HG03135 (cell line): Measurements from ENCODE around the gene ARHGAP4.

Experiments
- ATAC-seq: cut with Tn5 transposase; IDR thresholded peaks from one replicate; pipeline ENCODE4 v1.9.1; 2021; ENCODE audit warnings: mild to moderate bottlenecking, moderate library complexity; ENCODE audit not compliant: unreplicated experiment

ARHGAP4 gene

DNA sequence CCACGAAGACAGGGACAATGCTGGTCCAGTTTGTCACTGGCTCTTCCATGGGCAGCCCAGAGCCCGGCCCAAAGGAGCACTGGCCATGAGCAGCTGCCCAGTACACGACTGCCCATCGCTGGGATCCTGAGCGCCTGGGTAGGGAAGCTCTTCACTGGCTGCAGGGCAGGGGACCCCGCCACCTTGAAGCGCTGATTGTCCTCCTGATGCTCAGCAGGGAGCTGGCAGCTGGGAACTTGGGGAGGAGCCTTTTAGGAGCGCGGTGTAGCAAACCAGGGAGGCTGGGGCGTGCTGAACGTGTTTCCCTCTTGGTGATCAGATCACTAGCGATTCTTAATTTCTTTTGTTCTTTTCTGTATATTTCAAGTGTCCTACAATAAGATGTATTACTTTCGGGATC, 41.9 kb downstream of the ARHGAP4 start:
- no peak for ATAC-seq

DNA sequence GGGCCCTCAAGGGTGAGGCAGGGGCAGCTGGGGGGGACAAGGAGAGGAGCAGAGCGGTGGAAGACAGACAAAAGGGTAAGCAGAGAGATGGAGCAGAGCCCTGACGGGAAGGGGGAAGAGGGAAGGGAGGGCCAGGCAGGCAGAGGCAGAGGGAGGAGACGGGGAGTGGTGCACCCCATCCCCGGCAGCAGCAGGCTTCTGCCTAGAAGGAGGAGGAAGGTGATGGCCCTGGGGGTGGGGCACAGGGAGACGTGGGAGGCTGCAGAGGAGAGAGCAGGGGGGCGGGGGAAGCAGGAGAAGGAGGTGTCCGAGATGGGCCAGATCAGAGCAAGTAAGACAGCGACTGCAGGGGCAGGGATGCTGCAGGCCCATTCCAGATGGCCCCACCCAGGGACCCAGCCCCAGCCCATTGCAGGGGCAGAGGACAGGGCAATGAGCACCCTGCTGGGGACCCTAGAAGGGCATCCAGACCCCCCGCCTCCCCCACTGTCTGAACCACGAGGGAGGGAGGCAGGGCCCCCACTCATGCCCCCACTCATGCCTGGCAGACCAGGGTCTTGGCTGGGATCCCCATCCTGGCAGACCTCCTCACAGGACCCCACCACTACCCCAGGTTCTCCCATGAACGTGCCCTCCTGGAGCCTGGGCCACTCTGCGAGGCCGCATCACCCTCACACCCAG, 42.8 kb downstream of the ARHGAP4 start:
- ATAC-seq, result no peak

DNA sequence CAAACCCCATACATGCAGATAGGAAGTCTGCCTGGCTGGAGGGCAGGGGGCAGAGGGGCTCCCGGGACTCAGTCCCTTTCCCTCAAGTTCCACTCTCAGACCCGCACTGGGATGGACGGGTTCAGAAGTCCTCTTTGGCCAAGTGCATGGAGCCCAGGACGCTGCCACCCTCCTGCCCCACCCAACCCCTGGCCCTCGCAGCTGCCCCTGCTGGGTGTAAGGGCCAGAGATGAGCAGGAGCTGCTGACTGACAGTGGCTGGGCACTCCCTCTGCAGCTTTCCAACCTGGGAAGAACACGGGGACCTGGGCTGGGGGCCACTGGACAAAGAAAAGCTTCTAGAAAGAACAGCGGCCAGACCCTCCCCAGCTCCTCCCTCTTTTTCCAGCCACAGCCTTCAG, 43.5 kb downstream of the ARHGAP4 start:
- ATAC-seq, result no peak

DNA sequence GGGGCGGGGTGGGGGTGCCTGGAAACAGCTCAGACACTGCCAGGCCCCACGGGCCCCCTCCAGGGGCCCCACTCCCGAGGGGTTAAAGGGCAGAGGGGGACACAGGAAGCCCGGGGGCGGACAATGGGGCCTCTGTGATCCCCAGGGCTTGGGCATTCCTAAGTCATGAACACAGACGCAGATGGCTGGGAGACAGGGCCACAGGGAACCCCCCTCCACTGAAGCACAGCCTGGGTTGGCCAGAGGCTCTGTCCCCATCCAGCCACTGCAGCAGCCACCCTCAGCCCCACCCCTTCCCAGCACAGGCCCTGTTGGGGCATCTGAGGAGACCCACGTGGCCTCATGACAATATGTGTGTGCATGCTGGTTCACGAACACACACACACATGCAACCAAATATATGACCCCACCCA, 44.0 kb downstream of the ARHGAP4 start:
- ATAC-seq, result no peak

DNA sequence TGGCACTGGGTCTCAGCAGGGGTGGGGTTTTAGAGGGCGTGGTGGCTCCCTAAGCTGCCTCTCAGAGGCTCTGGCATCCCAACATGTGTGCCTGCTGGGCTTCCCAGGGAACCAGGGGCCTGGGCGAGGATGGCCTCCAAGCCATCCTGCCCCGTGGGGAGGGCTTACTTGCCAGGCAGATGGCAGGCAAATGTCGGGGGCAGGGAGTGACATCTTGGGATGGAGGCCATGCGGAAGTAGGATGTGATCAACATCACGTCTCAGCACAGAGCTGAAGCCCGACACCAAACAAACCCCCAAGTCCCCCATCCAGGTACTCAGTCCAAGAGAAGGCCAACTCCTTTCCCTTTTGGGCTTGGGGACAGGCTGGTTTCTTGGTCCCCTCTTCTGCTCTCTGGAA, 44.8 kb downstream of the ARHGAP4 start:
- ATAC-seq, result no peak

DNA sequence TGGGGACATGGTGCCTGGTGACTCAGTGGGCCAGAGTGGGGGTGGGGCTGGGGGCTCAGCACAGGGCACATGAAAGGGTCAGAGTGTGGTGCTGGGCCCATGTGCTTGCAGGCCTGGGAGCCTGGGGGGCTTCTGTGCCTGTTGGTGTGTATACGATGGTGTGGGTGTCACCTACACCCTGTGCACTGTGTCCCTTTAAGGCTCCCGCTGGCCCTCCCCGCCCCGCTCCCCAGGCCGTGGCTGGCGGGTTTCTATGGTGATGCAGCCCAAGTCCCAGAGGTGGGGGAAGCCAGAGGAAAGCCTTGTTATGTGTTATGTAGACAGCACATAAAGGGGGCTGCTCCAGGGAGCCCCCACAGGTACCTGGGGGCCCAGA, 45.6 kb downstream of the ARHGAP4 start:
- ATAC-seq, result no peak

DNA sequence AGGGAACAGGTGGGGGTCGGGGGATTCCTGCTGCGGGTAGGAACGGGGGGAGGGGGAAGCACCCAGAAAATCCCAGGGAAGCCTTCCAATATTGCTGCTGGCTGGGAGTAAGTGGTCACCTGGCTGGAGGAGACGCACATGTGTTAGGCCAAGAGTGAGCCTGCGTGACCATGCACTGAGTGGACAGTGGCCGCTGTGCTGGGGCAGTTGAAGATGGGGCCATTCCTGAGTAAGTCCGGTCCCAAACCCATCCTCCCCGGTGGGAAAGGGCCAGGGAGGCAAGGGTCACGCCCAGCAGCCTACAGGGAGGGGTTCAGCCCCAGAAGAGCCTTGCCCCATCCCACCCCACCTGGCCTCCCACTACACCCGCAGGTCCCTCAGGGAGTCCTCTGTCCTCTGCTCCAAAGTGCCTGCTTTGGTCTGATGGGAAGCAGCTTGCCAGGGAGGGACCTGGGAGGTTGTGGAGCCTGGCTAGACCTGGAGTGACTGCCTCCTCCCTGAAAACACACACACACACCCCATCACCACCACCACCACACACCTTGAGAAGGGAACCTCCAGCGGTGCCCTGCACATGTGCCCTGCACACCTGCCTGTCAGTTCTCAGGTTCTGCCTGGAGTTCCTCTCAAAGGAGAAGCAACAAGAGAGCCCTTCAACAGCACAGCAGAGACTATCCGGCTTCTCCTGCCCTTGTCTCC, 46.2 kb downstream of the ARHGAP4 start:
- ATAC-seq, result no peak

DNA sequence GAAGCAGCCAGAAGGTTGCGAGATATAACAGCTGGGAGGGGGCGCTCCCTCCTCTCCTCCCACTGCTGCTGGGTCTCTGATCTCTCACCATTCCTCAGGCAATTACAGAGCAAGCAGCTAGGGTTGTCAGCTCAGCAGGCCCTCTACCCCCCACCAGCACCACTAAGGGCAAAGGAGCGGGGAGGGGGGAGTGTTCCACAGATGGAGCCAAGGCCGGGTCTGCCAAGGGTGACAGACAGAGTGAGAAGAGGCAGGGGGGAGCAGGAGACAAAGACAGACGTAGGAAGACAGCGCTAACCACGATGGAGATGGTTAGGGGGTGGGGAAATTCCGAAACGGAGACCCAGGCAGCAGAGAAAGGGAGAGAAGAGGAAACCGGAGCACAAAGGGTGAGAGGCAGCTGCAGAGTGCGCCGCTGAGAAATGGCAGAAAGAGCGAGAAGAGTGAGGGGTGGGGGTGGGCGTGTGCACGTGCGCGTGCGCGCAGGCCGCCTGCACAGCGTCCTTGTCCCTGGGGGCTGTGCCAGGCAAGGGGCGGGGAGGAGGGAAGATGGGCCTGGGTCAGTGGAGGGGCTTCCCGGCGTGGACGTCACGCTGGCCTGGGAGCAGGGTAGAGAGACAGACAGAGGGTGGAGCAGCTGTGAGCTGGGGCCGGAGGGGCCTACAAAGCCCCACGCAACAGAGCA, 47.0 kb downstream of the ARHGAP4 start:
- no peak for ATAC-seq

DNA sequence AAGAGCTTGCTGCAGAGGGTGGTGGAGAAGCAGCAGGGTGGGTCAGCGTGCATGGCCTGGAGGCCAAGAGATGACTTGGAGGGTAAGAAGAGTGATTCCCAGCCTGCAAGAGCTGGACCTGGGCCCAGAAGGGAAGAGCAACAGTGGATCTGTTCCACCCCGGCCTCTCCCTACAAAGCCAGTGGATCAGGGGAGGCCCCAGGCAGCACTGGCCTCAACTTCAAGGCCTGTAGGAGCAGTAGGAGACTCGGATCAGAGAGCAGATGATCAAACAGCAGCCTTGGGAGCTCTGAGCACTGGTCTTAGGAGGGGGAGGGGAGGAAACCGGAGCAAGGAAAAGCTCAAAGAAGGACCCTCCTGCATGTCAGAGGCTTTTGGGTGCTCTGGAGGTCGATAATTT, 47.7 kb downstream of the ARHGAP4 start:
- ATAC-seq, result no peak

DNA sequence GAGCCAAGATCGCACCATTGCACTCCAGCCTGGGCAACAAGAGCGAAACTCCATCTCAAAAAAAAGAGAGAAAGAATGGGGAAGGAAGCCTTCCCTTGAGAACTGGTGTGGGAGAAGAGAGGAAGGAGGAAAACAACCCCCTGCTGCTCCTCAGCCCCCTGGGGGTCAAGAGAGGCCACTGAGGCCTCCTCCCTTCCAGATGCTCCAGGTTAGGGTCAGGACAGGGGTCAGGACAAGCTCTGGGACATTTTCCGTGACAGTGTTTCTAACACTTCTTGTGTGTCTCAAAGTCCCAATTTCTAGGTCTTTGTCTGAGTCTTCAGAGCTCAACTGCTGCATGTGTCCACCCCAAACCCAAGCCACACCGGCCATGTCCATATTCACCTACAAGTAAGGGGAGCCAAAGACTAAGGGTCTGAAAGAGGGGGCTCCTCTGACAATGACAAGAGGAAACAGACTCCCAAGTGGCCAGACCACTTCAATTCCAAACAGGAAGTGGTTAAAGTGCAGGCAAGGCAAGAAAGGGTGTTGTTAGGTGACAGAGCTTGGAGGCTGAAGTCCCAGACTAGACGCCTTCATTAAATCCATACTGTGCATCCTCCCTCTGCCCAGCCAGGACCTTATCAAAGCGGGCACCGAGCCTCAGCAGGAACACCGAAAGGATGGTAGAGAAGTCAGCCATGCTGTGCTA, 48.3 kb downstream of the ARHGAP4 start:
- no peak for ATAC-seq

DNA sequence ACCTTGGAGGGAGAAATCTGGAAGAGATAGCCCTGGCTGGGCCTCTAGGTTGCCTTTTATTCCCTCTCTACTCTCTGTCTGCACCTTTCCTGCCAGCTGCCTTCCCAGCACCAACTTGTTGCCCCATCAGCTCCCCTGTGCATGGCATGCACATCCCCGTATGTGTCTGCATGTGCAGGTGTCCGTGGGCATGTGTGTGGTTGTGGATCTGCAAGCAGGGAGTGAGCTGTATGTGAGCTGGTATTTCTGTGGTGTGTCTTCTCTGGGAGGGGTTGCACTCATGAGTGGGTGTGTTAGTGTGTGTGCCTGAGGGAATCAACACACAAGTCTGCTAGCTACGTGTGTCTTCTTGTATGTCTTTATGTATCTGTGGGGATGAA, 50.0 kb downstream of the ARHGAP4 start:
- ATAC-seq, result no peak

DNA sequence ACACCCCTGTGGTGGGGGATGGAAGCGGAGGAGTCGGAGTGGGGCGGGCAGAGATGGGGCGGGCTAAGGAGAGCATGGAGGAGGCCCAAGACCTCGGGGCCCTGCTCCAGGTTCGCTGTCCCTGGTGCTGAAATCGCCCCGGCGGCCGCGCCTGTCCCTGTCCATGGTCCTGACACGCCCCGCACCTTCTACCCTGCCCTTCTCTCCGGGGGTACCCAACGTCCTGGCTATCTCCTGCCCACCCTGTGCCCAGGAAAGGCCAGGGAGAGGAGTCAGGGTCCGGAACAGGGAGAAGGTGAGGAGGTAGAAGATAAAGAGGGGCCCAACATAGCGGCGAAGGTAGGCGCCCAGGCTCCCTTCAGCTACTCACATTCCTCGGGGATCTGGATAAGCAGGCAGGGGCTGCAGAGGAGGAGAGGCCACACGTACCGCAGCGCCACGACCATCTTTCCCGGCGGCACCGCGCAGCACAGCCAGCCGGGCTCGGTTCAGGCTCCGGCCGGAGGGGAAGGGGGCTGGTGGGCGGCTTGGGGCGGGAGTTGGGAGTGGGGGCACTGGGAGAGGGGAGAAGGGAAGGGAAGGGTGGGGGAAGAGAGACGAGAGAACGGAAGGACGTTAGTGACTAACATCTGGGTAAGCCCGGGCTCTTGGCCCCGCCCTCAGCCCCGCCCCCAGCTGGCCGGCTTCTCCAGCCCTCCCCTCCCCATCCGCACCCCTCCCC, 50.5 kb downstream of the ARHGAP4 start:
- ATAC-seq, result no peak

DNA sequence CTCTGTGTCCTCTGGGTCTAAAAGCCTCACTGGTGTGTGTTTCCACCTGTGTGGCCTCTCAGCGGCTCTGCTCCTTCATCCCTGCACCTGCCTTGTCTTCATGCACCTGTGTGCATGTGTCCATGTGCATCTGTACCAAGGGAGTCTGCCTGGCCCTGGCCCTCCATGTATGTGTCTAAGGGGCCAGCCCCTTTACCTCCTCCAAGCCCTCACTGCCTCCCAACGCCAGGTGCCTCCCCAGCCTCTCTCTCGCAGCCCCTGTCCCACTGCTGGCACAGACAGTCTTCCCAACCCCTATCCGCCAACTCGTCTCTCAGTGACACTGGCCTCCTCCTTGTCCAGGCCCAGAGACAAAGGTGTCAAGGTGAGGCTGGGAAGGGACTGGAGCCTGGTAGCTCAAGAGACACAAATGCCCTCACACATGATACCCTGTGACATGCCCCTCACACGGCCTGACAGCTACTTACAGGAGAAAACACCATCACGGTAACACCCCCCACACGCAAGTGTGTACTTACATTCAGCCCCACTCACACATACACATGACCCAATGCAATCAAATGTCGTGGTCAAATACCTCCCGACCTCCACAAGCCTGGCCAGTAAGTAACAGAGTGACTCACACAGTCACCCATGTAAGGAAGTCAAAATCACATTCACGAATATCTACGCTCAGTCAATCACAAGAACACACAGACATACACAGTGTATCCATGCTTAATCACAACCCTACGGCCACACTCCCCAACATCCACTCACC, 51.5 kb downstream of the ARHGAP4 start:
- no peak for ATAC-seq

DNA sequence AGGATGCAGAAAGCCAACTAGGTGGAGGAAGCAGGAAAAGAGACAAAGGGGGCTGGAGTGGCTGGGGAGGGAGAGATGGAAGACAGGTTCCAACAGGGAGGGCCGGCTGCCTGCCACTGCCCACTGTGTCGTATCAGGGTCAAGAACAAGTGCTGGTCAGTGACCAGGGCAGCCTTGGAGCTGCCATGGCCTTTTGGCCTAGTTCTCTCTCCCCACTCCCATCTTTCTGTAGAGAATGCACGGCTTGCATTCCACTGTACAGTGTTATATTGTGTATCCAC, 52.0 kb downstream of the ARHGAP4 start:
- ATAC-seq, result no peak

DNA sequence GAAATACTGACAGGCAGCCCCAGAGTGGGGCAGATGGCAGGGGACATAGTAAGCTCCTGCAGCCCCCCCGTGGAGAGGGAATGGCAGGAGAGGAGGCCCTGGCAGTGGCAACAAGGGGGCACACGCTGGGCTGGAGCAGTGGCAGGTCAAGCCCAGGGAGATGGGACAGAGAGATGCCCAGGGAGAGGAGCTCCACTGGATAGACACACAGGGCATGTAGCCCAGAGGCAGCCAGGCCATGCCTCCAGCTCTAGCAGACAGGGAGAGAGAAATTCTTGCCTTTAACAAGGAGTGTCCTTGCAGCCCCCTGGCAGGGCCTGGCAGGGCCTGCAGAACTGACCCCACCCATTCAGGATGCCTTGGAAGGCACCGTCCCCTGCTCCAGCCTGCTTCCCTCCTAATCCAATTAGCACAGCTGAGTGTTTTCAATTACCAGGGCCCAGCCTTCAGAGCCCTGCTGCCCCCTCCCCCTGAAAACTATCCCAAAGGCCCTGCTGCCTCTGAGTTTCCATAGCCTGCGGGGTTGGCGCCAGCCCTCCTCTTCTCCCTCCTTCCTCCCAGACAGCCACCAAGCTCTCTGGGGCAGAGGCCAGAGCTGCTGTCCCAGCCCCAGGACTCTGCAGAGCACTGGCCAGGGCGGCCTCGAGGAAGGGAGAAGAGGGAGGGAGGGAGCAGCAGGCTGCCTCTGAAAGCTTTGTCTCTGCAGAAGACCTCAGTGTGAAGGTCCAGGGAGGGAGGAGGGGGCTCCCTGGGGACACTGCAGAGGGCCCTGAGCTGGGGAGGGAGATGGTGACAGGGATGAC, 52.6 kb downstream of the ARHGAP4 start:
- ATAC-seq, result no peak

DNA sequence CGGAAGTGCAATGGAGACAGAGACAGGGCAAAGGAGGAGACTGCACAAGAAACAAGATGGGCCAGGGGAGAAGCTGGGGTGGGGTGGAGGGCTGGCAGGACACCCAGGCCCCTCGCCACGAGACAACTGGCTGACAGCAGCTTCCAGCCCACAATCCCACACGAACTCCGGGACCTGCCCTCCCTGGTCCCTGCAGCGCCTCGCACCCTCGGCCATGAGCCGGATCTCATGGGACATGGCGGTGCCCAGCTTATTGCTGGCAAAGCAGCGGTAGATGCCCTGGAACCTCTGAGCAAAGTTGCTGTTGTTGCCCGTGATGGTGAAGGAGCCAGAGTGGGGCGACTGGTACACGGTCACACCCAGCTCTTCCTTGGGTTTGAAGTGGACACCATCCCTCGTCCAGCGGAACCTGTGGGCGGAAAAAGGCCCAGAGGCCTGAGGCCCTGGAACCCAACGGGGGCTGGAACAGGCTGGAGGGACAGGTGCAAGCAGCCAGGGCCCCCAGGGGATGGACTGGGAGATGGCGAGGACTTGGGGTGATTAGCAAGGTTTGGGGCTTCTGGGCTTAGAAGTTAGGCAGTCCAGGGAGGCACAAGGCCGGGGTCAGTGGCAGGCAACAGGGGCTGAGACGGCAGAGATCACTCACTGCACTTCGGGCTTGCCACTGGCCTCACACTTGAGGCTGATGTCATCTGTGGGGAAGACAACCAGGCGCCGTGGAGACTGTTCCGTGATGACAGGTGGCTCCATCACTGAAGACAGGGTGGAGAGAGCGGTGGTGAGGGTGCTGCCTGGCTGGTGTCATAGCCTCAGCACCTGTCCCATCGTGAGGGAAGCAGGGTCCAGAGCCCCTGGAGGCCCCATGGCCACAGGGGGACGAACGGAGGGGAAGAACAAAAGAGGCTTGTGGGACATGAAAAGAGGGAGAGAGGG, 53.9 kb downstream of the ARHGAP4 start:
- ATAC-seq, result no peak

DNA sequence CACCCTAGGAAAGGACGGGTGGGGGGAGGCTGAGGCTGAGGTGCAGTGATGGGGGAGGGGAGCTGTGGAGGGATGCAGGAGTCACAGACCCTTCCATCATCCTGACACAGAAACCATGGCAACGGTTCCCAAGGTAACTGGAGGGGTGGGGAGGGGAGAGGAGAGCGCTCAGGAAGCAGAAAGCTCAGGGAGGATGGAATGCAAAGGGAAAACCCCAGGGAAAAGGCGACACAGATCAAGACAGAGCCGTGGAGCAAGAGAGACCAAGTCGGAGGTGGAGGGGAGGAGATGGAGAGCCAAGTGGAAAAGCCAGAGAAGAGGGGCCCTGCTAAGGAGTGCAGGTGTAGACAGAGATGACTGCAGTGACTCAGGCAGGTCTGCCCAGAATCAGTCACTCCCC, 54.6 kb downstream of the ARHGAP4 start:
- no peak for ATAC-seq

DNA sequence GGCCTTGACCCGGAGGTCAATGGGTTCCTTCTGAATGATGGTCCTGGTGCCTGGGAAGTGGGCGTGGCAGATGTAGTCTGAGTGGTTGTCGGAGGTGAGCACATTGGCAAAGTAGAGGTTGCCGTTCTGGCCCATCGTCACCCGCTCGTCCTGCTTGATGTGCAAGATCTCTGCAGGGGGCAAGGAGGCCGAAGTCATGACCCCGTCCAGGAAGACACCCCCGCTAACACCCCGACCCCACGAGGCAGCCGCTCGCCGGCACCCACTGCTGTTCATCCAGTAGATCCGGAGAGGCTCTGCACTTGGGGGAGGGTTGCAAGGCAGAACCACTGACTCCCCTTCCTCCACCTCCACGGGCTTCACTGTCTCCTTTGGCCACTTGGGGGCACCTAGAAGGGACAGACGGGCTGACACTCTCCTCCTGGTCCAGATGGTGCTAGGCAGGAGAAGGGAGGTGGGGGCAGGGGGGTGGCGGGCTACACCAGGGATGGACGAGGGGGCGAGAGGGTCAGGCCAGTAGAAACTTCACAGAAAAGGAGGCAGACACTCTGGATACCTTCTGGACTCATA, 55.2 kb downstream of the ARHGAP4 start:
- ATAC-seq, result no peak
